Right lobe of liver (tissue), 6 donors: ENCODE measurements around the gene ATP1B1. TPM values are rescaled to one million over a fixed set of nuclear protein-coding genes. Genes with fewer than 3 reads are reported as not detected.

ENCODE experiments used
- ATAC-seq, 4 donors: fragments of 200-7000 bp; cut with Tn5 transposase; one replicate each; pipeline ENCODE4 v1.9.1; 2020; ENCODE audit warnings: mild to moderate bottlenecking in 4 of 4, moderate library complexity in 4 of 4
- DNase-seq, 3 donors: peaks; one replicate each; pipeline ENCODE4 v3.0.0-alpha.2; 2020
- H3K27ac ChIP-seq, 3 donors: fragments of 200-600 bp; one replicate each; pipeline ENCODE4 v1.8.0; 2022
- H3K27me3 ChIP-seq, 2 donors: fragments of 200-600 bp; one replicate each; pipeline ENCODE4 v1.8.0; 2022
- H3K36me3 ChIP-seq, 4 donors: fragments of 200-600 bp; sonication (generic) in 1 of 4; one replicate each; pipeline versions ENCODE4 v1.5.1 to v1.8.0; 2017 to 2022; ENCODE audit warnings: control low read depth in 1 of 4
- H3K4me1 ChIP-seq, 4 donors: fragments of 200-600 bp; sonication (generic) in 1 of 4; one replicate each; pipeline versions ENCODE4 v1.5.1 to v1.8.0; 2017 to 2022; ENCODE audit warnings: control low read depth in 1 of 4
- H3K4me3 ChIP-seq, 3 donors: fragments of 200-600 bp; one replicate each; pipeline ENCODE4 v1.8.0; 2022
- H3K9me3 ChIP-seq, 4 donors: fragments of 200-600 bp; sonication (generic) in 1 of 4; one replicate each; pipeline versions ENCODE4 v1.5.1 to v1.8.0; 2017 to 2022; ENCODE audit warnings: control low read depth in 1 of 4
- POLR2A ChIP-seq: fragments of 450-650 bp; IDR thresholded peaks from one replicate; pipeline ENCODE4 v1.6.1; 2017; ENCODE audit warnings: antibody characterized with exemption, mild to moderate bottlenecking
- WGBS: methylation state at CpG from one replicate; pipeline ENCODE4 v1.1.6; 2018; ENCODE audit warnings: low coverage, low lambda C conversion rate; ENCODE audit not compliant: insufficient coverage; ENCODE audit errors: missing lambda C conversion rate; 5-methylcytosine and 5-hydroxymethylcytosine counted together
- intact Hi-C, 2 donors: fragments of 100-400 bp; cut with DNase I; formaldehyde crosslinking; loops; one replicate each; pipeline versions ENCODE4 v1.11.2 to v1.14.1; 2022
- total RNA-seq, 6 experiments: library from RNA; depleted of rRNA in 2 of 6; stranded (reverse); fragments of >200 nt in 2 of 6; fragmentation: NEBNext Ultra II Directional in 3 of 6; extraction: Animal tissue kit (Norgen Biotek cat#: 25700) in 3 of 6; gene quantifications; one replicate each; pipeline versions ENCODE4 v1.1.0 to v1.2.4, GENCODE V29; 2016 to 2023
- TF ChIP-seq, protein P1 (sequence below), 4 donors: fragments of 200-600 bp in 3 of 4; fragments of 450-650 bp in 1 of 4; IDR thresholded peaks; one replicate each; pipeline versions ENCODE4 v1.5.1 to v1.8.0; 2016 to 2022; ENCODE audit warnings: antibody characterized with exemption in 4 of 4, mild to moderate bottlenecking in 2 of 4
- donor health status: DM: no; HTN: yes; CAD: no.
- donor health status: DM: no; HTN: no; CAD: no.
- donor health status: DM: no; HTN: no; CAD: no.
- donor health status: DM: no; HTN: yes; CAD: no.
- donor health status: DM: no; HTN: yes; CAD: no.

ATP1B1 gene
- total RNA-seq, 6 experiments from 2014 or later = 69.6 to 99.5 (median 78.5) TPM

DNA sequence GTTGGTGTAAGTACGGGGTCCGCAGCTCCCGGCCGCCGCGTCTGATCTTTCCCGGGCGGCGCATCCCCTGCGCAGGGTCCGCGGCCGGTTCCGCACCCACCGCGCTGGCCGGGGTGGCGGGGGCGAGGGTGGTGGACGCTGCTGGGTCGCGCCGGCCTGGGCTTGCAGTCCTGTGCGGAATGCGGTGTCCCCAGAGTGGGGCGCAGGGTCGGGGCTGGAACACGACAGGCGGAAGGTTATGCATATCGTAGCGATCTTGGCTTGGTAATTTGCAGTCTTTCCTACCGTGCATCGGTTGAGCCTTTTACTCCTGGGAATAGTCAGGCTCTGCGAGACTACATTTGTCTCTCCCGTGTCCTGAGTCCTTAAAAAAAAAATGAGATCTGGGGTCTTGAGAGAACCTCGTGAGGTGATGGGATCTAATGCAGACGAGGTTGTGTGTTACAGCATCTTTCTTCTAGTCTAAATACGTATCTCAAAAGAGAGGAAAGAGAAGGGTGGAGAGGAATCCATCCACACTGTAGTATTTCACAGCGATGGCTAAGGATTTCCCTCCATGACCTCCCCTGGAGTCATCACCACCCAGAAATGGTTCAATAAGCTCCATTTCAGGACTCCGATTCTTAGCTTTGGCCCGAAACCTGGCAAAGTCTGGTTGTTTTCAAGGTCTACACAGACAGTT, 572 bp downstream of the ATP1B1 start:
- peaks cover 0 to 28% (median 13%) of the 10 kb centered on the region in 4 donors for H3K4me1 ChIP-seq
- TF ChIP-seq, protein P1, sequence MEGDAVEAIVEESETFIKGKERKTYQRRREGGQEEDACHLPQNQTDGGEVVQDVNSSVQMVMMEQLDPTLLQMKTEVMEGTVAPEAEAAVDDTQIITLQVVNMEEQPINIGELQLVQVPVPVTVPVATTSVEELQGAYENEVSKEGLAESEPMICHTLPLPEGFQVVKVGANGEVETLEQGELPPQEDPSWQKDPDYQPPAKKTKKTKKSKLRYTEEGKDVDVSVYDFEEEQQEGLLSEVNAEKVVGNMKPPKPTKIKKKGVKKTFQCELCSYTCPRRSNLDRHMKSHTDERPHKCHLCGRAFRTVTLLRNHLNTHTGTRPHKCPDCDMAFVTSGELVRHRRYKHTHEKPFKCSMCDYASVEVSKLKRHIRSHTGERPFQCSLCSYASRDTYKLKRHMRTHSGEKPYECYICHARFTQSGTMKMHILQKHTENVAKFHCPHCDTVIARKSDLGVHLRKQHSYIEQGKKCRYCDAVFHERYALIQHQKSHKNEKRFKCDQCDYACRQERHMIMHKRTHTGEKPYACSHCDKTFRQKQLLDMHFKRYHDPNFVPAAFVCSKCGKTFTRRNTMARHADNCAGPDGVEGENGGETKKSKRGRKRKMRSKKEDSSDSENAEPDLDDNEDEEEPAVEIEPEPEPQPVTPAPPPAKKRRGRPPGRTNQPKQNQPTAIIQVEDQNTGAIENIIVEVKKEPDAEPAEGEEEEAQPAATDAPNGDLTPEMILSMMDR (IDR thresholded peaks at IDR 0.05) = no peak
- no peak for TF ChIP-seq POLR2A
- H3K9me3 ChIP-seq = no peaks in the 10 kb centered on the region
- H3K36me3 ChIP-seq = peaks cover 0 to 9% (median 4%) of the 10 kb centered on the region in 4 donors
- peak overlapping the region; percentile 60 to 86 (median 86) for H3K4me3 ChIP-seq
- ATAC-seq (no peak), DNase-seq (peak; percentile 37 to 64 (median 47))
- intact Hi-C loops = no loop called here
- peak overlapping the region; percentile 83 to 99 (median 97) for H3K27ac ChIP-seq
- WGBS = 5% methylated on average over 10 of the region's 41 CpGs
- H3K27me3 ChIP-seq = no peaks in the 10 kb centered on the region

DNA sequence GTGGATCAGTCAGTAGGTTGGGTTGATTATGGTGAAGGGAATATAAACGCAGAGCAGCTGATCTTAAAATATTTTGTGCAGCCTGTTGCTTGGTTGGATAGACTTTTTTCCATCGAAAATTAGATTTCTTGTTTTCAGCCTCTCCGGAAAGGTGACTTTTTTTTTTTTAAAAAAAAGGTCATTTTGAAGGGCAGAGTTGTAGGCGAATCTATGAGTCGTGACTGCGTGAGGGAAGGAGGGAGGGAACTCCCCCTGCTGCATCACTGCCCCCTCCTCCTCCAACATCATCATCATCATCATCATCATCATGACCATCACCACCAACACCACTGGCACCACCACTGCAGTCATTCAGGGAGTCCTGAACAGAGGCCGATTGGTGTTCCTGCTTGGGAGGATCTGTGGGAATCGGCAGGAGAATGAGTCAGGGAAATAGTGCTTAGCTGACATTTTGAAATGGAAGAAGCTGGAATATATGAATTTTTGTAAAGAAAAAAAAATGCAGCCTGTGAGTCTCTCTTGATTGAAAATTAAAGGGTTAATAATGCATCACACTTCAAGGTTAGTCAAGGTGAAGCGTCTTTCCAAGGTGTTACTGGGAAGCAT, 1.2 kb downstream of the ATP1B1 start:
- 3% methylated on average over 9 of the region's 9 CpGs for WGBS
- H3K4me3 ChIP-seq = peak overlapping the region; percentile 60 to 86 (median 86)
- peaks cover 0 to 15% (median 6%) of the 10 kb centered on the region in 4 donors for H3K36me3 ChIP-seq
- TF ChIP-seq POLR2A = no peak
- TF ChIP-seq, protein P1 (IDR thresholded peaks at IDR 0.05) = no peak
- no peaks in the 10 kb centered on the region for H3K9me3 ChIP-seq
- ATAC-seq (no peak), DNase-seq (no peak)
- H3K27me3 ChIP-seq = no peaks in the 10 kb centered on the region
- peaks cover 0 to 34% (median 14%) of the 10 kb centered on the region in 4 donors for H3K4me1 ChIP-seq
- peak overlapping the region; percentile 83 to 99 (median 97) for H3K27ac ChIP-seq
- intact Hi-C loops = no loop called here

DNA sequence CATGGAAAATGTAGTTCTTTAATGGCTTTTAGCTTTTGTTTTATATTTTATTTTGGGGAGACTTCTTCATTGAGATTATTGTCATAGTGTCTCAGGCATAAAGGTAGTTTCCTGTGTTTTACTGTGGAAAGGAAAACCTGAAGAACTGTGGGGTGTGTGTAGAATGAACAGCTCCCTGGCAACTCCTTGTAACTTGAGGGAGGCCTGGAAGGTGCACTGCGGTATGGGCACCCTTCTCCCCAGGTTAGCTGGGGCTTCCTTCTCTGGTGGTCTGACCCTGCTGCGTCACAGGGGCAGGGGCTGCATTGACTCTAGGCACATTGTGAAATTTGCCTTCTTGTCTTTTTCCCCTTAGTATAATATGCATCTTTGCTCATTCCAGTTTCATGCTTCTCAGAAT, 1.7 kb downstream of the ATP1B1 start:
- ATAC-seq = no peak
- H3K4me1 ChIP-seq = peaks cover 0 to 34% (median 14%) of the 10 kb centered on the region in 4 donors
- H3K9me3 ChIP-seq = no peaks in the 10 kb centered on the region
- 19% methylated on average over 2 of the region's 2 CpGs for WGBS
- H3K4me3 ChIP-seq = peak overlapping the region; percentile 60 to 86 (median 86)
- intact Hi-C loops = no loop called here
- peak overlapping the region; percentile 83 to 99 (median 97) for H3K27ac ChIP-seq
- DNase-seq = no peak
- TF ChIP-seq, protein P1 (IDR thresholded peaks at IDR 0.05) = no peak
- no peak for TF ChIP-seq POLR2A
- peaks cover 0 to 20% (median 7%) of the 10 kb centered on the region in 4 donors for H3K36me3 ChIP-seq
- no peaks in the 10 kb centered on the region for H3K27me3 ChIP-seq

DNA sequence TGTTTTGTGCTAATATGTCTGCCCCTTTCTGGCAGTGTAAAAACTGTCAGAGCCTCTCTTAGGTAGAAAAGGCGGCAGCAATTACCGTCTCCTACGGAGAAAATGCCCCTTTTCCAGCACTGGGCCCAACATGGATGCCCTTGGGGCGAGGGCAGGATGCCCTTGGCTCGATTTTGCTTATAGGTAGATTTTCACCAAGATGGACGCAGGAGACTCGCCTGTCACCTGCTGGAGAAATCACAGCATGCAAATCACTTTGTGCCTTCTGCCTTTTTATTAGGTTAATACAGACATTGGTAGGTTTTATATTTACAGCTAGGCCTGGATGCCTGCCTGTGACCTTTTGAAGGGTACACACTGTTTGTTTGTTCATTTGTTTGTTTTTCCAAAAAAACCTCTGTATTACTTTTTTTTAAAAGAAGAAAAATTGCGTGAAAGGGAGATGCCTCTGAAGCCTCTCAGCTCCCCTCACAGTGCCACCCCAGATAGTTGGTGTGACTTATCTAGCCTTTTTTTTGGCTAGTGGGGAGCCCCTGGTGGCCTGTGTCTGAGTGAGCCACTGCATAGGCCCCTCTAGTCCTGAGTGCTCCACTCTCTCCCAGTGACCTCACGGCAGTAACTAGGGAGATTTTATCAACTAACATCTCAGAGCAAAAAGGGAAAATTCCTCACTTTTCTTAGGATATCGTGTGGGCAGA, 2.5 kb downstream of the ATP1B1 start:
- TF ChIP-seq, protein P1 (IDR thresholded peaks at IDR 0.05) = peak in 3 of 4 donors; percentile 32 to 43 (median 42)
- TF ChIP-seq POLR2A = peak; percentile 51
- Histone ChIP-seq H3K36me3 (peaks cover 0 to 28% (median 11%) of the 10 kb centered on the region in 4 donors), H3K4me1 (peaks cover 0 to 34% (median 14%) of the 10 kb centered on the region in 4 donors), H3K27me3 (no peaks in the 10 kb centered on the region), H3K27ac (peak overlapping the region; percentile 83 to 99 (median 97)), H3K9me3 (no peaks in the 10 kb centered on the region), H3K4me3 (peak overlapping the region; percentile 60 to 86 (median 86))
- DNase-seq (peak; percentile 40 to 75 (median 75)), ATAC-seq (peak; percentile 13 to 42 (median 34))
- WGBS = 4% methylated on average over 9 of the region's 10 CpGs
- intact Hi-C loops = no loop called here
